NCI-H2107 treated with DMSO at 0.1 percent for 48 hours (cell line): ENCODE measurements around the gene SLC25A29.

Experiments
- DNase-seq: peaks from one replicate; lab custom pipeline; 2025; ENCODE audit not compliant: unreplicated experiment; lab: John Stamatoyannopoulos, UW

The SLC25A29 gene

DNA sequence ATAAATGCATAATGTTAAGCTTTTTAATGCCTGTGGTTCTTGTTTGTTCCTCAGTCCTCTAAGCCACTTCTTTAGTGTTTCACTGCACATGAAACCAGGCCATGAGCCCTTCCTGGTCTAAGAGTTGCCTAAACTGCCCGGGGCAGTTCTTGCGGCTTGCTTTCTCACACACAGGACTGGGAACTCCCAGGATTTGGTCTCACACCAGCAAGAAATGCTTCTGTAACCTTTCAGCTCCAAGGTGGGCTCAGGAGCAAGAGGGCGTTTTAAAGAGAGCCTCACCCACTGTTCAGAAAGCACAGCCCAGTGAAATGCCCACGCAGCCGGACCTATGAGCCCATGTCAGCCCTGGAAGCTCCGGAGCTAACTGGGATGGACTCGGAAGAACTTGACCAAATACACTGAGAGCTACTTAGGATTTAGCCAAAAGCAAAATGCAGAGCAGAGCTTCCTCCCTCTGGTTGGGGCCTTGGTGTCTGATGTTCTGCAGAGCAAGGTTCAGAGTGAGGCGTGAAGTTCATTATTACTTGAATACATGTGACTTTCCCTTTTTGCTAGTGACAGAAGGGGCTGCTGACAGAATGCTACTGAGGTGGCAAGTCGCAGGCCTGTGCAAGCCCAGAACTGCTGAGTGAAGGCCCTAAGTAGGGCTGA, 23.4 kb downstream of the SLC25A29 start:
- no peak for DNase-seq

DNA sequence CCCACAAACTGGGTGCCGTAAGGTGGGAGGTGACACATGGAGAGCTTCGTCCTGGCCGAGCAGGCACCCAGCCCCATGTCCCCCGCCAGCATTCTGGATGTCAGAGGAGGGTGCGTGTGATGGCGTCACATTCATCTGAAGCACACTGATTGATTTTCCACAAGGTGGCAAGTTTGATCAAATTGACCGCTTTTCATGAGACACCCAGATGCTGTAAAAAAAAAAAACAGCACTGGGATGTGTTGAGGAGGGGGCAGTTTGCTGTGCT, 24.2 kb downstream of the SLC25A29 start:
- no peak for DNase-seq

DNA sequence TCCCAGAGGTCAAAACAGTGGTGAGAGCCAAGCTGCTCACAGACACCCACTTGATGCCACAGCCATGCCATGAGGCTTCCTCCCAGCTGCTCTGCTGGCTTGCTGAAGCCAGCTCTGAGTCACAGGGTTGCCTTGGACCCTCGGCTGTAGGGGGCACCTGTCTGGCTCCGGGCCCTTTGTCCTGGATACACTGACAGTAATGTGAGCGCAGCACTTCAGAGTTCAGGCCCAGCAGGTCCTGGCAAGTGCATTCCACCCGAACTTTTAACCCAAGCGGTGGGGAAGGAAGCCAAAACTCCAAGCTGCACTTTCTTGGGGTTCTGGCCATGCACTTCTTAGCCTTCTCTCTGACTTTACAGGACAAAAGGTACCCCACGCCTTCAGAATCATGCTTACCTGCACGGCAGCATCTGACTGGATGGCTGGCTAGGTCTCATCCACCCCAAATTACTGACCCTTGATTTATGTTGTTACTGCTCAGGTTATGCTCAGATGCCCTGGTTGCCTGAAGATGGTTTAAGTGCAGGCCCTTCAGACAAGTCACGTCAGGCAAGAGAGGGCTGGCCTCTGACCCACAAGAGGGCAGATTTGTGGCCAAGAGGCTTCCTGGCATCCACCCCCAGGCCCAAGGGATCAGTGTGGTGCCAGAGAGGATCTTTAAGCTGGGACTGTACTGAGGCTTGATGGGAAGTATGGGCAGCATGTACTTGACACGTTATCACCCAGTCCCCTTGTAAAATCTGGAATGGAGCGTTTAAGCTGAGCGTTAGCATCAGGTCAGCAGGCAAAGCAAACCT, 24.8 kb downstream of the SLC25A29 start:
- DNase-seq, result no peak

DNA sequence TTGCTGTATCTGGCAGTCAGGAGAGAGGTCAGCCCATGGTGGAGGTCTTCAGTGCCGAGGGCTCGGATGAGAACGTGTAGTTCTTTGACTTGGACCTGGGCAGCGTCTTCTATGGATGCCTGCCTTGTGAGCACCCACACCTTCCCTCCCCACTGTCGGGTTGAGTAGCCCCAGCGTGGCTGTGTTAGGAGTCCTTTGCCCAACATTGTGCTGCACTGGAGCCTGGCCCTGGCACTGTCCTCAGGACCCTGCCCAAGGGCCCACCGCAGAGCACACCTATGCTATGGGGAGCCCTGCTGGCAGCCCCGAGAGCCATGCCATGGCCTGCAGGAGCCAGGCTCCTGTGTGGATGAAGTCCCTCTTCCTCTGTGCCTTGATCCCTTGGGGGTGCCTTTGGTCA, 26.7 kb downstream of the SLC25A29 start:
- no peak for DNase-seq

DNA sequence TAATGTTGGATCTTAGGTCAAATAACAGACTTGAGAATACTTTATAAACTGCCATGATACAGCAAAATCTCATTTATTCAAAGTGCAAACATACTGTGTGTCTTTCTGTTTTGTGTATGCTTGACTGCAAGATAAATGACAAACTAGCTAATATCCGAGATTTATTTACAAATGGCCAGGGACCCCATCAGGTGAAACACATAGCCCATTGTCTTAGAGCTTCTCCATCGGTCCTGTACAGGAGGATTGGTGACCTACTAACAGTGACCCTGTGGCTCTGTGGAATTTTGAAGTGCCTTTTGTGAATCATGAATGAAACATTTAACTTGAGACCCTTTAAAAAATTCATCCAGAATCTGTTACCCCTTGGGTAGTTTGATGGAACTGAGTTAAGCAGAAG, 27.1 kb downstream of the SLC25A29 start:
- no peak for DNase-seq

DNA sequence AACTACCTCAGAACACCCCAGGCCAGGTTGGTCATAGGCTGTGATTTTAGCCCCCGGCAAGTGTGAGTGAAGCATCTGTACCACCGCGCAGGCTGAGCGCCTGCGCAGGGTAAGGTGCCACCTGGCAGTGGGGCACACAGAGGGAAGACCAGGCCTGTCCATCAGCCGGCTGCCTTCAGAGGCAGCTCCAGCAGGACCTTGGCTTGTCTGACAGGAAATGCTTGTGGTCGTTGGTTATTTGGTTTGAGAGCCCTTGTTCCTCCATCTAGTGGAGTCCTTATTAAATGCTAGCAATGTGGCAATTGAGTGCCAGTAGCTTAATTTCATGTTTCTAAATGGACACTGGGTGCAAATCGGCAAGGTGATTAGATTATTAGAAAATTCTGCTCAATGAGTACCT, 27.5 kb downstream of the SLC25A29 start:
- DNase-seq, result no peak

DNA sequence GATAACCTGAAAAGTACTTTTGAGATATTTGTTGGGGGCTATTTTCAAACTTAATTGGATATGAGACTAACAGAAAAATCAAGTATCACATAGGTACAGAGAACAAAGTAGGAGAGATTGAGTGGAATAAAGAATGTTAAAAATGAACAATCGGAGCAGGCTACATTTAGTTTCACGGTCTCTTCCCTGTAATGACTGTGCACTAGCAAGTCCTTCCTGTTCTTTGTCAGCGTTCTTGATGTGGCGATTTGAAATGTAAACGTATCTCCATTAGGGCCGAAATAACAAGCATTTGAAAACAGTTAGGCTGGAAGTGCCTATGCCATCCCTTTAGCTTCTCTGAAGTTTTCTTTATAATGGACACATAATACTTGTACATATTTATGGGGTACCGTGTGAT, 31.0 kb downstream of the SLC25A29 start:
- DNase-seq, result no peak

DNA sequence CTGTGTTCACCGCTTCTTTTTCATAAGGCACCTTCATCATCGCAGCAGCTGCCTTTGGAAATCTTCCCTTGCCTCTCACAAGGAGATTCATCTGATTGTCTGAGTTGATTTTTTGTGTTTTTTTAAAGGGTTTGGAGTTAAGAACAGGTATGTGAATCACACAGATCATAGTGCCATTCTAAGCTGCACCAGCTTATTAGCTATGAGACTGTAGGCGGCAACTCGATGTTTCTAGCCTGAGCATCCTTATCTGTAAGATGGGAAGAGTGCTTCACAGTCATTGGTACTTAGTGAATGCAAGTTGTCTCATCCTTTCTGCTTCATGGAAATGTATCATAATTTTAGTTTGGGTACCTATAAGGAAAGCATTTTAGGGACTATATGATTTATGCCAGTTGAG, 32.0 kb downstream of the SLC25A29 start:
- no peak for DNase-seq

DNA sequence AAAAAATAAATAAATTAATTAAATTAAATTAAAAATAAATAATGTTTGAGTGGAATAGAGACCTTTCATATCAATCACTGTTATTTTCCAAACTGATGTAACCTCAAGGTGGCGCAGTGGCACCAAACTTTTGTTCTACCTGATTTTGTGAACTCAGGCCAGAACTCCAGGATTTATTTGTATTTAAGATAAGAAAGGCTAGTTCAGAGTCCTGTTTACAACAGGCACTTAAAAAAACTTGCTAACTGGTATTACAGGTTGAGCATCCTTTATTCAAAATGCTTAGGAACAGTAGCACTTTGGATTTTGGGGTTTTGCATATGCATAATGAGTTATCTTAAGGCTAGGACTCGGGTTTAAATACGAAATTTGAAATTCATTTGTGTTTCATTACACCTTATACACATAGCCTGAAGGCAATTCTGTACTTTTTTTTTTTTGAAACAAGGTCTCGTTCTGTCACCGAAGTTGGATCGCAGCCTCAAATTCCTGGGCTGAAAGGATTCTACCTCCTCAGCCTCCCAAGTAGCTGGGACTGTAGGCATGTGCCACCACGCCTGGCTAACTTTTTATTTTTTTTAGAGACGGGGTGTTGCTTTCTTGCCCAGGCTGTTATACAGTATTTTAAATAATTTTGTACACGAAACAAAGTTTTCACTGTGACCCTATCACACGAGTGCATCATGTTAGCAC, 34.9 kb downstream of the SLC25A29 start:
- no peak for DNase-seq

DNA sequence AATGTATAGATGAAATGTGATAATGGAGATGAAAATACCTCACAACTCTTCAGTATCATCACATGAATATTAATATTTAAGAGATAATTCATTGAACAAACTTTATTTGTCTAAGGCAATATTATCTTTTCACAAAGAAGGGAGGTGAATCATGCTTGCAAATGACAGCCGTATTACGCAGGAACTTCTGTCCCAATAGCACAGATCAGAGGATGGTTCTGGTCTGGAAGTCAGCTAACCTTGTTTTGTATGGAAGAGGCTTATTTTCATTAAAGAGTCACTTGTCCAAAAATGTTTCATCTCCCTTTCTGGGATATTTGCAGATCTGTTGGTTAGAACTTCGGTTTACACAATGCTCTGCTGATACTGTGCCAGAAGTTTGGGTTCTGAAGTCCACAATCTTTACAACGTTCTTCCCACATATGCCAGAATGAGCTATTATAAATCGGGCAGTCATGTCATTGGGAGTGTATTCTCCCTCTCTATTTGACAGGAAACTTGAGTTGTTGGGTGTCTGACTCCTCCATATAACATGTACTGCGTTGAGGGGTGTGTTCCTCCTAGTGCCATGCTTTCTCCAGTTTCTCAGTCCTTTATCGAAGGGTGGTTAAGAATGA, 37.5 kb downstream of the SLC25A29 start:
- no peak for DNase-seq

DNA sequence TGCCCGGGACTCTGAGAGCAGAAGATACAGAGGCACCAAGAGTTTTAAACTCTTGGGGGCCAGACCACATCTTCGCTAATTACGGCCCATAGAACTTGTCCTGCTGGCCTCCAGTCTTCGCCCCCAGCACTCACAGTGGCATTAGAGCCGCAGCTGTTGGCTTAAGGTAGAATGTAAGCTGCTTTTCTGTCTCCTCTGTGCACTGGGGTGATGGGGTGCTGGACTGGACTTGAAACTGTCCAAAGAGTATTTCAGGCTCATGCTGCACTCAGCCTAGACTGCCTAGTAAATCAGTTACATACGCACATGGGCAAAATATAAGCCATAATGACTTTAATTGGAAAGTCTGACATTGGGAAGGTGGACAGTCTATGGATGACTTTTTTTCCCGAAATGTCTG, 38.3 kb downstream of the SLC25A29 start:
- DNase-seq, result no peak

DNA sequence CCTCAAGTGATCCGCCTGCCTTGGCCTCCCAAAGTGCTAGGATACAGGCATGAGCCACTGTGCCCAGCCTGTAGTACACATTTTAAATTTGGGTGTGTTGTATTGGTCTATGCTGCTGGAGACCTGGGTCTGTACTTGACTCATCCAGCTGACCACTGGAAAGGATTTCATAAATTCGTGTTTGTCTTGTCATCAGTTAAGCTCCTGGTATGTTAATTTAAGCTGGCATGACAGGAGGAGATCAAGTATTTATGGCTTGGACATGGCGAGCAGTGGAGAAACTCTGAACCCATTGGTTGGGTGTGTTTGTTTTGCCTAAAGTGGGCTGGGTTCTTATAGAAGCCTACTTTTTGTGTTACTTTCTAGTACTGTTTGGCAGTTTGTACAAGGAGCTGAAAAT, 43.1 kb downstream of the SLC25A29 start:
- no peak for DNase-seq

DNA sequence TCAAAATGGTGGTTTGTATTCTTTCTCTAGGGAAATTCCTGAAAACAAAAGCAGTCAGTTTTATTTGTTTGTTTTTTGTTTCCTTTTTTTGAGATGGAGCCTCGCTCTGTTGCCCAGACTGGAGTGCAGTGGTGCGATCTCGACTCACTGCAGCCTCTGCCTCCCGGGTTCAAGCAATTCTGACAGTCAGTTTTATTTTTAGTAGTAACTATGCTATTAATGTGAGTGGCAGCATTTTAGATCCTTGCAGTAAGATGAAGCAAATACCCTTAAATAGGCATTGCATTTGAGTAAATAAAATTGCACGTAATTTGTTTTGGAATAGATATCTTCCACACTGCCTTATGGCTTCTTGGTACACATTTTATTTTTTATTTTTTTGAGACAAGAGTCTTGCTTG, 43.7 kb downstream of the SLC25A29 start:
- no peak for DNase-seq

DNA sequence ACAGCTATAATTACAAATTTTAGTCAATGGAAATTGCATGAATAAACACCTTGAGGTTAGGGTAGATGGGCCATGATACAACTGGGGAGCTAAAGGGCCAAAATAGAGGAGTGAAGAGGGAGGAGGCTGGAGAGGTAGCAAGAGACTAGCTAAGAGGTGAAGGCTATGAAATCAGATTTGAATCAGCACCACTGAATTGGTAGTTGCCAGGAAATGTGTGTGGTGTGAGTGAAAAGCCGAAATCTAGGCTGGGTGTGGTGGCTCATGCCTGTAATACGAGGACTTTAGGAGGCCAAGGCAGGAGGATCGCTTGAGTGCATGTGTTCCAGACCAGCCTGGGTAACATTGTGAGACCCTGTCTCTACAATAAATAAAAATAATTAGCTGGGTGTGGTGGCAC, 44.6 kb downstream of the SLC25A29 start:
- DNase-seq, result no peak

DNA sequence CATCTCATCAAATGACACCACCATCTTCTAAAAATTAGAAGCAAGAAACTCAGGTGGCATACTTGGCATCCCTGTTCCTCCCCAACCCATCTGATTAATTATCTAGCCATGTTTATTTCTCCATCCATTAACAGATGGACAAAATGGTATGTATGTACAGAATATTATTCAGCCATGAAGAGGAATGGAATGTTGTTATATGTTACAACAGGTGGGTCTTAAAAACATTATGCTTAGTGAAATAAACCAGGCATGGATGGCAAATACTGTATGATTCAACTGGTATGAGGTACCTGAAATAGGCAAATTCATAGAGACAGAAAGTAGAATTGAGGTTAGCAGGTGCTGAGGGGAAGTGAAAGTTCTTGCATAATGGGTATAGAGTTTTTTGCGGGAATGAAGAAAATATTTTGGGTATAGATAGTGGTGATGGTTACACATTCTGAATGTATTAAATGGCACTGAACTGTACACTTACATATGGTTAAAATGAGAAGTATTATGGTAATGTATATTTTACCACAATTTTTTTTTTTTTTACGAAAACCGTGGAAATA, 49.8 kb downstream of the SLC25A29 start:
- no peak for DNase-seq

DNA sequence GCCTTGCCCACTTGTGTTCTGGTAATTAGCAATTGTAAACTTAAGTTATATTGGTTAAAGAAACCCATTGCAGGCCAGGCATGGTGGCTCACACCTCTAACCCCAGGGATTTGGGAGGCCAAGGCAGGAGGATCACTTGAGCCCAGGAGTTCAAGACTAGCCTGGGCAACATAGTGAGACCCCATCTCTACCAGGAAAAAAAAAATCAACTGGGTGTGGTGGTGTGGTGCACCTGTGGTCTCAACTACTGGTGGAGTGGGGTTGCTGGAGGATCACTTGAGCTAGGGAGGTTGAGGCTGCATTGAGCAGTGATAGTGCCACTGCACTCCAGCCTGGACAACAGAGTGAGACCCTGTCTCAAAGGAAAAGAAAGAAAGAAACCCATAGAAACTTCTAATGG, 53.6 kb downstream of the SLC25A29 start:
- no peak for DNase-seq

DNA sequence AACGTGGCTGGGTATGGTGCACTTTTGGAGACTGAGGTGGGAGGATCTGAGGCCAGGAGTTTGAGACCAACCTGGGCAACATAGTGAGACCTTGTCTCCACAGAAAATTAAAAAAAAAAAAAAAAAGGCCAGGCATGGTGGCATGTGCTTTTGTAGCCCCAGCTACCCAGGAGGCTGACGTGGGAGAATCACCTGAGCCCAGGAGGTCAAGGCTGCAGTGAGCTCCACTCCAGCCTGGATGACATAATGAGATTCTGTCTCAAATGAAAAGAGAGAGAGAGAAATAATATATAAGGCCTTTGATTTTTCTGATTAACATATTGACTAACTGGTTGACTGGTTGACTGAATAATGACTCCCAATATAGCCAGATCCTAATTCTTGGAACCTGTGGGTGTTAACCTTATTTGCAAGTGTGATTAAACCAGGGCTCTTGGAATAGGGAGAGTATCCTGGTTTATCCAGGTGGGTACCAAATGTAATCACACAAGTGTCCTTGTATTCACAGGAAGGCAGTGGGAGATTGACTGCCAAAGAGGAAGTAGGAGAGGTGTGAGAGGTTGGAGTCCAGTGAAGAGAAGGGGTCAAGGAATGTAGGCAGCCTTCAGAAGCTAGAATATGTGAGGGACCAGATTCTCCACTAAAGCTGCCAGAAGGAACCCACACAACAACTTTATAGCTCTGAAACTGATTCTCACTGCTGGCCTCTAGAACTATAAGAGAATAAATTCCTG, 55.3 kb downstream of the SLC25A29 start:
- no peak for DNase-seq

DNA sequence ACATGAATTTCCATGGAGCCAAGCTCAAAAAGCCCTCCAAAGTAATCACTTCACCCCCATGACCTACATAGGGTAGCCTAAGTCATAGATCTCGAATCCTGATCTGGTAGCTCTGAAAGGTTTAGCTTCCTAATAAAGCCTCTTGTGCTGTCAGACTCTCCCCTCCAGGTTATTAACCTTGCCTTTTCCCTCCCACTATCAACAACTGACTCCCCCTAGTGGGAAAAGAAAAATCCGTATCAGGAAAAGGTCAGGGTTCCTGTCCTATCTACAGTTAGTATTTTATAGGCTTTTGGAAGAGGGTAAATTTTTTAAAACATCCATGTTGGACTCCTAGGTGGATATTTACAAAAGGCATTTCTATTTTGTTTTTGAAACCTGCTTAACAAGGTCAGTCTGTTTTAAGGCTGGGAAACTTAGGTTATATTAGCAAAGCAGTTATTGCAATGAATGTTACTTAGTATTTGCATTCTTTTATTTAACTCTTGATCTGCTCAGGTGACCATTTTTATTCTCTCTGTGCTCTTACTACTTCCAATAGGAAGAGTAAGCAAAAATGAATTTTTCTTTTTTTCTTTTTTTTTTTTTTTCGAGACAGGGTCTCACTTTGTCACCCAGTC, 59.3 kb downstream of the SLC25A29 start:
- DNase-seq, result peak; percentile 89

DNA sequence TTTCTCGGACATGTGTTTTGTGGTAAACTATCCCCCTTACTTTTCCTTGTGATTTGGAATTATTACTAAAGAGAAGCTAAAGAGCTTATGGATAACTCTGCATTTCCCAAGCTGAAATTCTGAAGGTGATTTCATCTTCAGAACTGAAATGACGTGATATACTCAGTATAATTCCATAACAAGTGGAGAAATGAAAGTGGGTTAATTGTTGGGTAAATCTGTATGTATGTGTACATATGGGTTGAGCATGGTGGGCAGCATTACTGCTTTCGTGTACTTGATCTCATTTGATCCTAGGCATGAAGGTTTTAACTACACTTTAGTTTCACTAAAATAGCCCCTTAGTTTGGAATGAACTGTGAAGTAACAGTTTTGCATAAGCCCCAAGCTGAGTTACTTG, 63.2 kb downstream of the SLC25A29 start:
- DNase-seq, result no peak

DNA sequence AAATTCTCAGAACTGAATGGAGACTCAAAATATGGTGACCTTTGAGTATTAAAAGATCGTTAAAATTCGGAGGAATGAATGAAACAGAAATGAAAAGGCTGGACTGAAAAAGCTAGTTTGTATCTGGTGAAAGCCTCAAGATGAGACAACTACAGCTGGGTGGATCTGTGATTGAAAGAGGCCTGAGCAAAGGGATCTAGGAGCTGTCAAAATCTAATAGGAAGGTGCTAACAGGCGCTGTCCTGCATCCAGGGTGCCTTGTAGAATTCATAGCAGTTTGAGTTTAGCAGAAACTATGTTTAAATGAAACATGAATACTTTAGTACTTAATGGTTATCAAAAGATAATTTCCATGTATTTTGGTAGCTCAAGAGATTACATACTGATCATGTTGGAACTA, 65.0 kb downstream of the SLC25A29 start:
- no peak for DNase-seq
